ENCODE data around the gene SLC13A4.
"Not testable (repeated sequence)": the region's sequence is repeated elsewhere in the genome, so short reads cannot be mapped to it uniquely, and the experiment has no call there.

SLC13A4 gene

DNA sequence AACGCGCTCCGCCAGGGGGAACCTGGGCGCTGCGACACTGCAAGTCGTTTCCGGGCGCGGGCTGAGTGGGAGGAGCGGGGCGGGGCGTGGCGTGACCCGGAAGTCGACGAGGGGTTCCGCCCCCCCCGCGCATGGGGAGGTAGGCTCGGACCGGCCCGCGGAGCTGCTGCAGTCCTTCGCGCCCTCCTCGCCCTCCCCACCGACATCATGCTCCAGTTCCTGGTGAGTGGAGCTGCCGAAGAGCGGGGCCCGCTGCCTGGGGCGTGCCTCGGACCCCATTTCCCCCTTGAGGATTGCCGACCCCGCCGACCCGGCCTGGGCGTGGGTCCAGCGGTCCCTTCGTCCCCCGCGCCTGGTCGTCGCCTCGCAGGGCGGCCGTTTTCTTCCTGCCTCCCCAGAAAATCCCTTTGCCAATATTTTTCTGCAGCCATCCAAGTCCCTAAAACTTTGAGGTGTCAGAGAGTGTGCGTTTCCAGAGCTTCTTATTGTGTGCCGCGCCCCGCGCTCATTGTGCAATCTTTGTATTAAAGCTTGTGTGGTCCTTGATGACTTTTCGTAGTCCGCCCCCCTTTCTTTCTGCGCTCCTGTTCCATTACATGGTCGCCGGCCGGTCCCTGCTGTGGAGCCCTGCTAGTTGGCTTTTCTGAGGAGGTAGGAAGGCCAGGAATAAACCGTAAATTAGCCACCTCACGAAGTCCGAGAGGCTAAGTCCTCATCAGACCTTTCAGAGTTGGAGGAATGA lies 65.4 kb downstream of the SLC13A4 start, which contains the start of gene STMP1:
TSS of gene STMP1 (plus strand) at position 142 of the 742 bp plus-strand sequence.
- peak; percentile 95 for DNase-seq (ENCODE audit: low read depth)

DNA sequence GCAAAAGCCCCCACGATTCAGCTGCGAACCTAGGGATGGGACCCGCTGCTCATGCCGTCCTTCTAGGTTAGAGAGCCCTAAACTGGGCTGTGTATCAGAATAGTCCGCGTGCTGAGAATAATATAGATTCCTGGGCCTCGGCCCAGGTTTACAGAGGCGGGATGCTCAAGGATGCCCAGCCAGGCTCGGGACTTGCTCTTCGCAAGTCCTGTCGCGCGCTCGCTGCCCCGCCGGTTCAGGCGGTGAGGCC lies 65.9 kb downstream of the SLC13A4 start:
- DNase-seq (ENCODE audit: low read depth): no peak

DNA sequence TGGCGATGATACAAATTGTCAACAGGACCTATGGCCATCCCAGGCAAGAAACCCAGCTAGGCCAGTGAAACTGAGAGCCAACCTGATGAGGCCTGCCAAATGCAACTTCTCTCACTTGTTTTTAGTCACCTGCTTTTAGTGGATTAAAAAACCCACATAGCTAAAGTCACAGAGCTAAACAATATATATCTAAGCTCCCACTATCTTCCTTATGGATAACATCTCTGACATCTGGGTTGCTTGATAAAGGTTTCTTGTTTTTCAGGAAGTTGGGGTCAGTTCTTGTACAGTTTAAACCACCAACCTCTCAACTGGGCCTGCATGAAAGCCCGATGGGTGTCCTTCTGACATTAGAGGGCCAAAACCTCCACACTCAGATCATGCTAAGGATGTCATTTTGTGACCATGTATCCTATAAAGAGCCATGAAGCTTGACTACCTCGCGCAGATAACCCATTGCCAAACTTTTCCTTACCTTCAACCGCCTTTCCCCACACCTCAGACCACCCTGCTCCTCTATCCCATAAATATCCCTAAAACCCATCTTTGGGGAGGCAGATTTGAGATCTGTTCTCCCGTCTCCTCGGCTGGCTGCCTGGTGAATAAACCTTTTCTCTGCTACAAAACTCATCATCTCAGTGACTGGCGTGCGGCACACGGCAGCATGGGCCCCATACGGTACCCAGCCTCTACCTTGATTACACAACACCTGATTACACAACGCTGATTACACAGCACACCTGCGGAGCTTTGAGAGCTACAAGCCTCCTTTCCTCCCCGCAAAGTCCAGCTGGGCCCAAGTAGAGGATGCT lies 66.5 kb downstream of the SLC13A4 start:
- DNase-seq (ENCODE audit: low read depth): no peak

DNA sequence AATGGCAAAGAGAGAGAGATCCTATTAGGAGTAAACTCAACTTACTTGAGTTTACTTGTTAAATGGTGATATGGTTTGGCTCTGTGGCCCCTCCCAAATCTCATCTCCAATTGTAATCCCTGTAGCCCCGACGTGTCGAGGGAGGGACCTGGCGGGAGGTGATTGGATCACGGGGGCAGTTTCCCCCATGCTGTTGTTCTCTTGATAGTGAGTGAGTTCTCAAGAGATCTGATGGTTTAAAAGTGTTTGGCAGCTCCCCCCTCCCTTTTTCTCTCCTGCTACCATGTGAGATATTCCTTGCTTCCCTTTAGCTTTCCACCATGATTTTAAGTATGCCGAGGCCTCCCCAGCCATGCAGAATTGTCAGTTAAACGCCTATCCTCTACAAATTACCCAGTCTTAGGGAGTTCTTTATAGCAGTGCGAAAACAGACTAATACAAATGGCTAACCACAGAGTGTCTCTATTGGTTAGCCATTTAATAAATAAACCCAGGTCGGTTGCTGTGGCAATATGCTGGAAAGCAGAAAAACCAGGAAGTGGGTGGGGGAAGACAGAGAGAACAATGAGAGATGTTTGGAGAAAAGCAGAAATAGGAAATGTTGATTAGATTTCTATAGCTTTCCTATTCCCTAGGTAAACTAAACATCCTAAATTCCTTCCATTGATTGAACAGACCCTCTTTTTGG lies 68.7 kb downstream of the SLC13A4 start:
- DNase-seq (ENCODE audit: low read depth): no peak

DNA sequence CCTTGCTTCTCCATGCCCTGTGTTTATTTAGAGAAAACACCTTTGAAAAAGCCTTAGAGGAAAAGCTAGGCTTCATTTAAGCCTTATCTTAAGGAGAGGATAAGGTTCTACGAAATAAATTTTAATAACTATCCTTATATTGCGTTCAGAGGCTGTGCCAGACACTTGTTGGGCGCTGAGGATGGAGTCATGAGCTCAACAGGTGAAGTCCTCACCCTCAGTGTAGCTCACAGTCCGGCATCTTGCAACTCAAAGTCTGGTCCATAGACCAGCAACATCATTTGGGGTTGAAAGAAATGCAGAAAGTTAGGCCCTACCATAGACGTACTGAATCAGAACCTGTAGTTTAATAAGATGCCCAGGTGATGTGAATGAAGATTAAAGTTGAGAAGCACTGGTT lies 69.4 kb downstream of the SLC13A4 start:
- DNase-seq (ENCODE audit: low read depth): no peak

DNA sequence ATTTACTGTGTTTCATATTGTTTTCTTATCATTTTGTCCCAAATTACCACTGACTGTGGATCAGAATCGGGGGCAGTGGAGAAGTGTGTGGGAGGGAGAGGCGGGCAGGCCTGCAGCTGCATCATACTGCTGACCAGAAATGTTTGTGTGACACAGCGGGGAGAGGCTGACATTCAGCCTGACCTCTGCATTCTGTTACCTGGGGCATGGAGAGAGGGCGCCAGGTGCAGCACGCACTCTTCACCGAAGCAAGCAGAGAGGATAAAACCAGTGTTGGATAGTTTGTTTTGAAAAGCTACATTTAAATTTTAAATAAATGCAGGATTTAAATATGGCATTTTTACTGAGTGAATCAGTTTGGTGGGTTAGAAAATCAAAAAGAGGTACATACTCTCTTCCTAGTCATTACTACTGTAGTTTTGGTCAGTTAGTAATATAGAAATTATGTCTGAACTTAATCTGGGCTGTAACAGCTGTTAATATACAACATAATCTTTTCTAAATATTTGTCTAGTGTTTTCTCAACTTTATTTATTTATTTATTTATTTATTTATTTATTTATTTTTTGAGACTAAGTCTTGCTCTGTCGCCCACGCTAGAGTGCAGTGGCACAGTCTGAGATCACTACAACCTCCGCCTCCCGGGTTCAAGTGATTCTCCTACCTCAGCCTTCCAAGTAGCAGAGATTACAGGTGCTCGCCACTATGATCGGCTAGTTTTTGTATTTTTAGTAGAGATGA lies 74.5 kb downstream of the SLC13A4 start:
- no peak for DNase-seq (ENCODE audit: low read depth)

DNA sequence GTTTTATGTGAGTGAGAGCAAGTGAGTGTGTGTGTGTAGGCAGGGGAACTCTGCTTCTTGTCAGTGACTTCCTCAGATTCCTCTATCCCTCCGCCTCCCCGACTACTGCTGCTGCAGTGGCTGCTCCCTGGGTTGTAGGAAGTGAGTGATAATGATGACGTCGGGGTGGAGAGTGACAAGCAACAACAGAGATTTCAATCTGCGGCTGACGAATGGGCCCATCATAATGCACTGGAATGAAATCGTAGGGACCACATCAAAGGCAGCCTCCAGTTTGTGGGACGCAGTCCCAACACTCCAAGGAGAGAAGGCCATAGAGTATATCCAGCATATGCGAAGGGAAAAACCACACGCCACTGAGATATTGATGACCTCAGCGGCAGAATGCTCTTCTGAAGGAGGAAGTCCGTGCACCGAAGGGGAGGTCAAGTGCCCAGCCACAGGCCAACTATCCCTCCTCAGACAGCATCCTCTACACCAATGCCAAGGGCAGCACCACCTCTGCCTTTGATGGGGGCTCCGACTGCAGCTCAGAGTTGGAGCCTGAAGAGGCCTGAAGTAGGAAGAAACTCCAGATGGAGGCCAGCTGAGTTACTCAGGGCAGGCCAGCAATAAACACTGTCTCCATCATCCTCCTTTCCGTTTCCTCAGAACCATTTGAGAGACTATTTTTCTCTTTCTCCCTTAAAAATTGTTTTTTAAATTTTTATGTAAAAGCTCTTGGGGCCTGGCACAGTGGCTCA lies 77.0 kb downstream of the SLC13A4 start:
- peak; percentile 77 for DNase-seq (ENCODE audit: low read depth)

DNA sequence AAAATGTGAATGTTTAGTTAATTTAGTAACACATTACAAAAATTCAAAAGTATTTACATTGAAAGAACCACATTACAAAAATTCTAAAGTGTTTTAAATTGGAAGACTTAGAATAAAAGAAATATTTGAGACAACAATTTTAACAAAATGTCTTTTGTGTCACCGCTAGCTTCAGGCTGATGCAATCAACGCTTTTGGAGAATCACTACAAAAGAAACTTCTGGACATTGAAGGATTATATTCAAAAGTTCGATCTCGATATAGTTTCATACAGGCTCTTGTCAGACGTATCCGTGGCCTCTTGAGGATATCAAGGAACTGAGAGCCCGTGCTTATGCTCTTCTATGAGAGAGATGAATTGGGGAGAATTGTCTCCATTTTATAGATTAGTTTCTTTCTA lies 79.8 kb downstream of the SLC13A4 start:
- no peak for DNase-seq (ENCODE audit: low read depth)

DNA sequence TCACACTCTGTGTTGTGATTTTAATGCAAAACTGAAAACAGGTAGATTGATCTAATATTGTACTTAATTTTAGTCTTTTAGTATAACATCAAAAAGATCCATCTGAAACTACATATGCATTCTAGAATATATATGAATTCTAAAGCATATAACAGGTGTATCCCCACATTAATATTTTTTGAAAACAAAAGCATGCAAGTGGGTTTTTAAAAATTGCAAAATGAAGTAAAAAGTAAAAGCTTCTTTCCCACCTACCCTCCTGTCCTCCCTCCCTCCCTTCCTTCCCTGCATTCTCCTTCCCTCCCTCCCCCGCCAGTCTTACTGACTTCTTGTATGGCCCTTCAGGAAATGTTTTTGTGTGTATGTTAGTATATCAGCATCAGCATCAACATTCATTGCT lies 80.2 kb downstream of the SLC13A4 start:
- DNase-seq (ENCODE audit: low read depth): no peak

DNA sequence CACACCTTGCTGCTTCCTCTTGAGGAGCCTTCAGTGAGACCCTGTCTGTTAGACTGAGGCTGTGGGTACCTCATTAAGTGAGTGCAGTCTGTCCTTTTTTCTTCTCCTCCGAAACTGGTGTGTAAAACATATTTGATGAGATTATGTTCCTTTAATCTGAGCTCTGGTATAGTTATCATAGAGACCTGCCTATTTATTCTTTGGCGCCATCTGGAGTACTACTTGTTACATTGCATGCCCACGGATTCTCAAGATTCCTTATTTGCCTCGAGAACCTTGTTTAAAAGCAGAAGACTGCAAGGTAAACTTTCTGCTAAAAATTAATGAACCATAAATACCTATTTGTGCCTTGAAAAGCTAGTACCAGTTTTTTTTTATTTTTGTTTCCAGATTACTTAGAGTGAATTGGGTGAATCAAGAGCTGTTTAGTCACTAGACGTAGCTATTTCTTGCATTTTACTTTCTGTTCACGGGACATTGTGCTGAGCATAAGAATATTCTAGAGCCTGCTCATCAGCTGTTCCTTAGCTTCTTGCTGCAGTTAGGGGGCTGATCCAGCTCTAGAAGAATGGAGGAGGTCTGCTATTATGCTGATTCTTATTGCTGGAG lies 82.6 kb downstream of the SLC13A4 start:
- peak; percentile 69 for DNase-seq (ENCODE audit: low read depth)

DNA sequence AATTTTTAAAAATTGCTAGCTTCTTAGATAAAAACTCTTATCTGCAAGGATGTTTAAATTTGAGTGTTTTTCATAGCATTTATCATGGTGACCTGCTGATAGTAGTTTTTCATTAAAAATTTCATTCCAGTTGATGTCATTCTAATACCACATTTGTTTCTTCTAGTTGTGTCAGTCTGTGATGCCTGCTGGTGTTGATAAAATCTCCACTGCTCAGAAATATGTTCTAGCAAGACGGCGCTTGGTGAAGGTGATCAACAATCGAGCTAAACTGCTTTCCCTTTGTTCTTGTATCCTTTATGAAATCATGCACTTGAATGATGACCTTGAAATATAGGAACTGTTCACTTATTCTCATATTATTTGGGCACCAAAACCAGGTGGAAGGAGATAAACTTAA lies 83.3 kb downstream of the SLC13A4 start:
- DNase-seq (ENCODE audit: low read depth): no peak

DNA sequence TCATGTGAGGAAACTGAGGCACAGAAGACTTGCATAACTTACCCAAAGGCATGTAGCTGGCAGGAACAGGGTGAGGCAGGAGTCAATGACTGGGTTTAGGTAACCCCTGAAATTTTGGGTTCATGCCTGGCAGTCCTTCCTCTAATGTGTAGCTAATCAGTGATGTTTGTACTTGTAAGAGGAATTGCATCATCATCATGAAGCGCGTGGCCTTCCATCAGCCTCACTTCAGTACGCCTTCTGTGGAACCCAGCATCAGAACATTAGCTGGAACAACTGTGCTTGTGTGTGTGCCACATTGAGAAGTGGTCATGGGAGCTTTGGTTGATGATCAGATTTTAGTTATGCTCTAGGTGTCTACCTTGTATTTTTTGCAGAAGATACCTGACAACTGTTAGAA lies 83.8 kb downstream of the SLC13A4 start:
- DNase-seq (ENCODE audit: low read depth): no peak

DNA sequence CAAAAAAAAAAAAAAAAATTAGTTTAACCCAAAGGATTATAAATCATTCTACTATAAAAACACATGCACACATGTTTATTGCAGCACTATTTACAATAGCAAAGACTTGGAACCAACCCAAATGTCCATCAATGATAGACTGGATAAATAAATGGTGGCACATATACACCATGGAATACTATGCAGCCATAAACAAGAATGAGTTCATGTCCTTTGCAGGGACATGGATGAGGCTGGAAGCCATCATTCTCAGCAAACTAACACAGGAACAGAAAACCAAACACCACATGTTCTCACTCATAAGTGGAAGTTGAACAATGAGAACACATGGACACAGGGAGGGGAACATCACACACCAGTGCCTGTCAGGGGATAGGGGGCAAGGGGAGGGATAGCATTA lies 88.3 kb downstream of the SLC13A4 start:
- DNase-seq (ENCODE audit: low read depth): not testable (repeated sequence)

DNA sequence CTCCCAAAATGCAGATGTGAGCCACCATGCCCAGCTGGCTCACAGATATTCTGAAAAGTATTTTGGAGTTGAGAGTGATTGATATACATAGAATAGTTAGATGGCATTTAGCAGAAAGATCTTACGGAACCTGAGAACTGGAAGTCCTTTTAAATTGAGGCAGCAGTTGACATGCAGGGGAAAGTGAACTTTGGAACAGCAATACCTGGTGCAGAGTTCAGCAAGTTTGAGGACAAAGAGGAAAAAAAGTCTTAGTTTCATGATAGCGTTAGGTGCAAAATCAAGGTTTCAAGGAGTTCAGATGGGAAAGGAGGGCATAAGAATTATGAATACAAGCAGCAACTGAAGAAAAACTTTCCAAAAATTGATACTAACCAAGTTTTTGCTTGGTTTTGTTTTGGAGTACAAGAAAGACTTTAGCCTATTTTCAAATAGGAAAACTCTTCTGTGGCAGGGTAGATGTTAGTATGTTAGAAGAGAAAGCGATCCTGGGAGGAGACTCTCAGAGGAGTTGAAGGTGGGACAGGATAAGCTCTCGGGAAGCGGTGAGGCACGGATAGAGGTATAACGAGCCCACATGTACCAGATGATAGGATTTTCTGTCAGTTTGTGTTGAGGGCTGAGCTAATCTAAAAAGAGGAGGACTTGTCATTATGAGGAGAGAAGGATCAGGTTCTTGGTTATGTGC lies 93.7 kb downstream of the SLC13A4 start:
- DNase-seq (ENCODE audit: low read depth): no peak
